GM19452 (cell line): ENCODE measurements around the gene SLC6A20.

Experiments
- ATAC-seq: cut with Tn5 transposase; IDR thresholded peaks from one replicate; pipeline ENCODE4 v1.9.1; 2021; ENCODE audit not compliant: unreplicated experiment

The SLC6A20 gene

DNA sequence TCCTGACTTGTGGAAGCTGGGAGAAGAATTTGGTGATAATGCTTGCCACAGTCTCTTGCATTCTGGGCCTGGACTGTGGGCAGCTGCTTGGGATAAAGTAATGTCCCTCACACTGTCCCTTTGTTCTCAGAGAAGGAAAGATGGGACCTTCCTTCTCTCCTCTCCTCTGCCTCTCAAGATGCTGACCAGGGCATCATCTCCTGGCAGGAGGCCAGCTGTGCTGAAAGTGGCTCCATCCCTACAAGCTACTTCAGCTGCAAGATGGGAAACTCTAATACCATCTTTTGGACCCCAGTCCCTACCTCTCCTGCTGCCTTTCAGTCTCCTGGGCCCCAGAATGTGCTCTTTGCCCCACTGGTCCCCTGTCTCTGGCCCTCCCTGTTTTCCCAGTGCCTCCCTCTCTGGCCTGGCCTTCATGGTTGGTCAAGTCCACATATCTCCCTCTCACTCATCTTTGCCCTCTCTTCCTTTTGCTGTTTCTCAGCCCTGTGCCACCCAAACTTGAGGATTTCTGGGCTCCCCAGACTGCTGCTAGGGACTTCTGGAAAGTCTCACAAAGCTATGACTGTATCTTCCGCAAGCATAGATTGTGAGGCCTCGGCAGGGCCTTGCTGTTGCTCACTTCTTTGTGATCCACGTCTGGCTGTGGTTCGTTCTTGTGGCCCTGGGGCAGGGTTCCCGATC lies 7.1 kb upstream of the SLC6A20 start:
- ATAC-seq: no peak

DNA sequence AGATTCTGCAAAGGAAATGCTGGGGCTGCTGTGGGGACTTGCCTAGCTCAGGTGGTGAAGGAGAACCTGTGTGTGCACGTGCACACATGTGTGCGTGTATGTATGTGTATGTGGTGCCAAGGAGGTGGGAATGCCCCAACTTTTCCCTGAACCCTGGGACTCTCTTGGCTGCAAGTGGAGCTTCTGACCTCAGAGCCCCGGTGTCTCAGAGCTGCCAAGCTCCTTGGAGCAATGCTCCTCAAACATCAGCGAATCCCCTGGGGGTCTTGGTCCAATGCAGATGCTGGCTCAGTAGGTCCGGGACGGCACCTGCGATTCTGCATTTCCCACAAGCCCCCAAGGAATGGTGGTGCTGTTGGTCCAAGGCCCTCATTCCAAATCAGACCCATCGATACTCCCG lies 5.8 kb upstream of the SLC6A20 start:
- no peak for ATAC-seq

DNA sequence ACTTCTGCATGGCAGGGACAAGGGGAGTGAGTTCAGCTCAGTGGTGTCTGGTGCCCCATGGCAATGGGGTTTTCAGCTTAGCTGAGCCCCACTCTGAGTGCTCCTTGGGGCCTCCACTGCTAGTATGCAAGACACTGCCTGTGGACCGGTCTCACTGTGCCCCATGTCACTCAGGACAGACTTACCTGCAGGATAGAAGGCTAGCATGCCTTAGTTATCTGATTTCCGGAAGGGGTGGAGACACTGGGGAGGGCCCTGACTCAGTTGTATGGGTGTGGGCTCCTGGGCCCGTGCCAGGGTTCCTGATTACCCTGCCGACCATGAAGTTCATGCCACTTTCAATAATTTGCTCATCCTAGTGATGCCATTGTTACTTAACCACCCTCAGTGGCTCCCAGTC lies 4.3 kb upstream of the SLC6A20 start:
- no peak for ATAC-seq

DNA sequence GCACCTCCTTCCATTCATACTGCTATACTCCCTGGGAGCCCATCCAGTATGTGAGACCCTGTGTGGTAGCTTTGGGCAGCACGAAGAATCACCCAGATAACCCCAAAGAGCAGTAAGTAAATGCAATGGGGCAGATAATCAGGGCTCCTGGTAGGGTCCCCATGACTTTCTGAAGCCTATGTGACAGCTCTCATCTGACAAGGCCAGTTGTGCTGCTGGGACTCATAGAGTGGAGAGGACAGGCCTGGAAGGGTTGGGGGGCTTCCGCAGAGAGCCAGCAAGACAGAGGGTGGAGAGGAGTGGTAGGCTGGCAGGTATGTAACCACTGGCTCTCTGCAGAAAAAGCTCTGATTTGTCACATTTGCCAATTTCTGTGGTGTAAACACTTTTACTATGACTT lies 3.2 kb upstream of the SLC6A20 start:
- ATAC-seq: no peak

DNA sequence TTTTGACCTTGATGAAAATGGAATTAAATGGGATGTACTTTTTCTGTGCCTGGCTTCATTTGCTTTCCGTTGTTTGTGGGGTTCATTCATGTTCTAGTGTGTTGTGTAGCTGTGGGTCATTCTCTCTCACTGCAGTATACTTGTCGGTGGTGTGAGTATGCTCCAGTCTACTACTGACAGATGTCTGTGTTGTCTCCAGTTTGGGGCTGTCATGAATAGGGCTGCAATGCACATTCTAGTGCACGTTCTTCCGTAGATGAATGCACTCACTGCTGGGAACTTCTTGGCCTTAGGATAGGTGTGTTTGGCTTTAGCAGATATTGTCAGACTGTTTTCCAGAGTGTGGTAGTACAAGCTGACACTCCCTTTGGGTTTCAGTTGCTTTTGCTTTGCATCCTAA lies 1.7 kb upstream of the SLC6A20 start:
- no peak for ATAC-seq

DNA sequence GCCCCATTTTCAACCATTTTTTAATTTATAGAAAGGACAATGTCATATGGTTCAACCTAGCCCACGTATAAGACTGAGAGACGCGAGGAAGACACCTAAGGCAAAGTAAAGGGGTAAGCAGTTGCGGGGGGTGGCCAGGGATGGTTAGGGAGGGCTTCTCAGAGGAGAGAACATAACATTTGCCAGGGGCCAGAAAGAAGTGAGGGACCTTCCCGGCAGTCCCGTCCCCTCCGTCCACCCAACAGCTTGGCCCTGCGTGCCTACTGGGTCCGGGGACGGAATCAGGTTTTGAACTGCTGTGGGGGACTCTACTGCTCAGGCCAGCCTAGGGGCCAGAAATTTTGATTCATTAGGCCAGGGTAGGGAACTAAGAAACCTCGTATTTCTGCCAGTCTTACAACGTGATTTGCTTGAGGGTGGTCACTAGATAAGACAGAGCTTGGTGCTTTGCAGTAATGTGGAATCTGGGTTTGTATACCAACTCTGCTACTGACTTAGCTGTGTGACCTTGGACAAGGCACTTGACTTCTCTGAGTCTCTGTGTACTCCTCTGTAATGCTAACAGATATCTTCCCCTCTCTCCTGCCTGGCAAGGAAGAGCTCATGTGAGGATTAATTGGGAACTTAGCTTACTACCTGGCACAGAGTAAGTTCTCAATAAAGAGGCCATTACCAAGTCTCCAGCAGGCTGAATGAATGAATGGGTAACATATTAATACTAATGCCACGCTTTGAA lies 734 bp upstream of the SLC6A20 start:
- no peak for ATAC-seq

DNA sequence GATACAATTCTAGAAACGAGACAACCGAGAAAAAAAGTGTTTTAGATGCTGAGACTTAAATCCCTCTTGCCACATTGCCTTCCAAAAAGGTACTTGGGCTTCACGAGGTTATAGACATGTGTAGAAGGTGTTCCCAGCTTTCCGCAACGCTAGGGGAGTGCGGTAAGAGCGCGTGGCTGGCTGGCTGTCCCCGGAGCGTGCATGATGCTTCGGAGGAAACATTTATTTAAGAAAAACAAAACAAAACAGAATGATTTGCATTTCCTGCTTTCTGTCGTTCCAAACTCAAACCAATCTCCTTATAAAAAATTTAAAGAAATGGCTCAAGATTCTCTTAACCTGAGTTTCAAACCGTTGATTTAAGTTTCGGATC lies 841 bp downstream of the SLC6A20 start:
- ATAC-seq: no peak

DNA sequence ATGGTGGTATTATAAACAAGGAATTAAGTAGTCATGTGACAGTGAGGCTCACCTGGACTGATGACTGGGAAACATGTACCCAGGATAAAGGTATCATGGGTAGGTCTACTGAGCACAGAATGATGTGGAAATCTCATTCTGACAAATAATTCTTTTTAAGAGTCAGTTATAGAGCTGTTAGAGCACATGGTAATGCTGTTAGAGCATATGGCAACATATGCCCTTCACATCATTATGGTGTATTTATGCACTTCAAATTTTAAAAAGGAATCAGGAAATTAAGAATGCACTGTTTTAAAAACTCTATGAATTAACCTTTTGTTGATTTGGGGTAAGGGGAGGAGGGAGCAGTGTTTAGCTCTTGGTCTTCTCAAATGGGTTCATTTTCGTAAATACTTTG lies 1.7 kb downstream of the SLC6A20 start:
- no peak for ATAC-seq

DNA sequence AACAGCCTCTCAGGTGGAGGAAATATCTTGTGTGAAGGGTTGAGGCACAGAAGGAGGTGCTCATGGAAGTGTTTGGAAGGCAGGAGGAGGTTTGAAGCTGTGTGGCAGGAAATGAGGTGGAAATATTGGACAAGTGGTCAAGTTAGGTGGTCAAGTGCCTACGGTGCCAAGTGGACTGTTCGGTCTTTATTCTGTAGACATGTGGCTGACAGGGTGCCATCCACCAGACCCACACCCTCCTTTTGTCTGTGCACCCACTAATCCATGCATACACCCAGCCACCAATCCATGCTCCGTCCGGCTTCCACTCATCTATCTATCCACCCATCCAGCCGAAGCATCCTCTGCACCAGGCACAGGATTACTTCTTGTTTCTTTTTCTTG lies 2.2 kb downstream of the SLC6A20 start:
- ATAC-seq: no peak

DNA sequence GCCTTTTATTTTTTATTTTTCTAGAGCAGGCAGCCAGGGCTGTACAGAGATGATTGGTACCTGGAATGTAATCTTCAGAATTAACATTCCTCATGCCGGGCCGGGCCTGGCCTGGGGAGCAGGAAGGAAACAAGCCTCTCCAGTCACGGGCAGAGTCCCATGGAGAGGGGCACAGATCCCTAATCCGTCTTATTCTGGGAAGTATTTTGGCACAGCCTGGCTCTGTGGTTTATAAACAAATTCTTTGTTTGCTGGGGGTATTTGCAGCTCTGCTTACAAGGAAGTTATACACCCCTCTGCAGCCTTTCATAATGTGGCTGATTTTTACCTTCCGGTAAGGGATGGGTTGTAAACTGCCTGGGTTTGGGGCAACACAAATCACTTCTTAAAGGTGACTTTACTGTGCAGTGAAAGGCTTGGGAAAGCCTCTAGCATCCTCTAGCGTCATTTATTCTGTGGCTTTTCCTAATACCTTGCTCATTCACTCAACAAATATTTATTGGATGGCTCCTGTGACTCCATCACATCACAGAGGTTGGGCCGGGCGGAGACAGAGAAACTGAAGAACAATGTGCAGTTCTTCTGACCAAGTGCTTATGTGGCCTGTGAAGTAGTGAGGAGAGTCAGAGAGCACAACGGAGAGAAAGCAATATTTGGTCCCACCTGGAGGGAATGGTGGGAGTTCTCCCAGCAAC lies 2.7 kb downstream of the SLC6A20 start:
- no peak for ATAC-seq

DNA sequence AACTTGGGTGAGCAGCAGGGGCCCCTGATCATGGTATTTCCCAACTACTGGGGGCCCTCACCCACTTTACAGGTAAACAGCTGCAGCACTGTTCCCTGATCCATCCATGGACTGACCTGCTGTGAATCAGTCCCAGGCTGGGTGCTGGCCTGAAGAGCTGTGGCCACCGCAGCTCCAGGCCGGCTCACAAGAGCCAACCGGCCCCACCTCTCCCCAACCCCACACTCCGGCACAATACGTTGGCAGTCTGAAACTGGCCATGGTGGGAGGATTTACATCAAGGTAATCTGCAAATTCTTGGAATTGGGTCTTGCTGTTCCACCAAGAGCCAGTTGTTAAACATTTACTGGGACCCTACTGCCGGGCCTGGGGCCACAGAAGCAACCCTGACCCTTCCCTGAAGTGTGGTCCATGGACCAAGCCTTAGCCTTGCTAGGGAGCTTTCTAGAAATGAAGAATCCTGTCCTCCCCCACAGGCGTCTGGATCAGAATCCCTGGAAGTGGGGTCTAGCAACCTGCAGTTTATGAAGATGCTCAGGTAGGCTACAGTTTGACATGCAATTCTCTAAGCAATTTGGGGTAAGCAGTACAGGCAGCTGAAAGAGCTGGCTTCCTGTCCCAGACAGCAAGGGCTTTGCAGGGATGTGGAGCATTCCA lies 3.7 kb downstream of the SLC6A20 start:
- ATAC-seq: no peak

DNA sequence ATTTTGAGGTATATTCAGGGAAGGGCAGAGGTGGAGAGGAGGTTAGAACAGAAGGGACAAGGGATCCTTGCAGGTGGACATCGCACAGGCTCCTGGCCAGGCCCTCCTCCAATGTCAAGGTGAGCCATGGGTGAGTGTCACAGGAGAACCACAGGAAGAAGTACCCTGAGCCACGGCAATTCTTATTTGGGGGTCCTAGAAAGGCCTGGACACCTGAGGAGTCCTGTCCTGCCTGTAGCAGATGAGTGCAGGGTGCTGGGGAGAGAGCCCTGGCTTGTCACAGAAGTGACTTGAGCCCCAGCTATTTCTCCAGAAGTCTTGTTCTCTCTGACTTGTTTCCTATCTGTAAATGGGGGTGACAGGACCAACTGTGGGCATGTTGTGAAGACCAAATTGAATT lies 4.3 kb downstream of the SLC6A20 start:
- no peak for ATAC-seq

DNA sequence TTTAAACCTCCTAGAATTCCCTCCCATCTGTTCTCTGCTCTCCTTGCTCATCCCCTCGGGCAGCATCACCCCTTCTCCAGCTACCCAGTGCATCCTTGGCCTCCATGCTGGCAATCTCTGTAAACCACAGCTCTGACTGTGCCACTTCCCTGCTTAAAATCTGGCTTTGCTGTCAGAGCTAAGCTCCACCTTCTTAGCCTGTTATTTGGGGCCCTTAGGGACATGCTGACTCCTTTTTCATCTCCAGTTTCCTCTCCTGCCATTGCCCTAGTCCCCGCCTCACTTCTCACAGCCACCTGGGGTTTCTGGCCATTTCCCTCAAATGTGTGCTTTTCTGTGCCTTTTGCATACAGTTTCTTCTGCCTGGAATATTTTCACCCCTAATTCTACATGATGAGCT lies 5.7 kb downstream of the SLC6A20 start:
- ATAC-seq: no peak

DNA sequence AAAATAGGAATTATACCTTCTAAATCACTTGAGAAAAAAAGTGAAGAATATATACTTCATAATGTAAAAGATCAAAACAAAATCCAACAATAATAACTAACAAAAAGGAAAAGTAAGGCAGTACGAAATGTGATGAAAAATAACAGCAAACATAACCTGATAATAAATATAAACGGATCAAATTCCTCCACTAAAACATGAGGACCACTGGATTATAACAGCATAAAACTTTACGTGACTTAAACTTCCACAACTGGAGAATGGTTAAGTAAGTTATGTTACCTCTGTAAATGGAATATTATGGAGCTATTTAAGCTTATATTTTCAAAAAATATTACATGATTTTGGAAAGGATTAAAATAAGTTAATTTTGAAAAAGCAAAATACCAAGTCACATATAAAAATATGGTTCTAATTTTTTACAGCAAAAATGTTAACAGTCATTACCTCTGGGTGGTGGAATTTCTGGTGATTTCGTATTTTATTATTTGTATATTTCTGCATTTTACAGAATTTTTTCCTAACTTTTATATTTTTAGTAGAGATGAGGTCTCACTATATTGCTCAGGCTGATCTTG lies 7.0 kb downstream of the SLC6A20 start:
- no peak for ATAC-seq

DNA sequence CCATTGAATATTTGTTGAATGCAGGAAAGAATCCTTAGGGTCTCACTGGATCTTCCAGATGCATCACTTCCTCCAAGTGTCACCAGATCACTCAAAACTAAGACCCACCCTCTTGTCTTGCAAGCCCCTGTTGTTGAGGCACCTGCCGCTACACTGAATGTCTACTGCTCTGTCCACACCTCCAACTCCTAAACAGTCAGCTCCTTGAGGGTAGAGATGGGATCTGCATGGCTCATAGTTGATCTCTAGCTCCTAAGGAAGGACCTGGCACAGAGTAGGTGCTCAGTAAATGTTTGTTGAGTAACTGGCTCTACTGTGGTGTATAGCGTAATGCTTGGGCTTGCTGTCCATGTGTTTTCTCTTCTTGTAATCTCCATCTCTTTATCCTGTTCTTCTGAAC lies 8.8 kb downstream of the SLC6A20 start:
- ATAC-seq: no peak

DNA sequence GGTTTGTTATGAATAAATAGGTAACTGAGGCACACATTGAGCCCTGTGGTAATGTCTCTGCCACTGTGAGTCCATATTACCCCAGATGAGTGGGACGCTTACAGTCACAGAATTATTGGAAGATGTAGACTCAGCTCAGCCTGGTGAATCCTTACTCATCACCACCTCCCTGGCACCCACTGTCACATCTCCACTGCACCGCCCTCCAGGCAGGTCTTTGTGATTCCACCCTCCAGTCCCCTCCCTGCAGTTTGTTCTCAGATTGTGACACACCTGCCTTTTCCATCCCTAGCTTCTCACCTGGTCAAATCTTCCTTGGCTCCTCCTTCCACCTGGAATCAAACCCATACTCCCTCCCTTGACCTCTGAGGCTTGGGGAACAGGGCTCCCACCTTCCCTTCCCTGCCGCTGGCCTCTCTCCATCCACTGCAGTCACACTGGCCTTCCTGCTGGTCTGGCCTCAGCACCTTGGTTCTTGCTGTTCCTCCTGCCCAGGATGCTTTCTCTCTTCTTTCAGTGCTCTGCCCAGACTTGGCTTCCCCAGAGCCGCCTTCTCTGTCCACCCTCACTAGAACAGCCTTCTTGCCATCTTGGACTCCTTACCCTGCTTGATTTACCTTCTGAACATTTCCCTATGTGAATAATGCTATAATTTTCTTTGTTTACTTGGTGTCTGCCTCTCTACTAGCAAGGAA lies 9.4 kb downstream of the SLC6A20 start:
- no peak for ATAC-seq

DNA sequence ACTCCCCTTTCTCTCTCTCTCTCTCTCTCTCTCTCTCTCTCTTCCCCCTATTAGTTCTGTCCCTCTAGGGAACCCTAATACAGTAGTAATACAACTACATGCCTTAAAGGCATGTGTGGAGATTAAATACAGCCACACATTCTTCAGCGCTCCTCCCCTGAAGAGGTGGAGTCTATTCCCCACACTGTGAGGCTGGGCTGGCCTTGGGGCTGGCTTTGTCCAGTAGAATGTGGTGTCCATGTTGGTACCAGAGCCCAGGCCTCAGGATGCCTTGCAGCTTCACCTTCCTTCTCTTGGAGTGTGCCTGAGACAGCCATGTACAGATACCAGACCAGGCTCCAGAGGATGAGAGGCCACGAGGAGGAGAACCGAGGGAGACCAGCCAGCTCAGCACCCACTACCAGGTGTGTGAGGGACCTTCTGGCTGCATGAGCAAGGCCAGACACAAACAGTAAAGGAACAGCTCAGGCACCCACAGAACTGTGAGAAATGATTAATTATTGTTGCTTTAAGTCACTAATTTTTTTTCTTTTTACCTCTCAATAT lies 10.7 kb downstream of the SLC6A20 start:
- no peak for ATAC-seq

DNA sequence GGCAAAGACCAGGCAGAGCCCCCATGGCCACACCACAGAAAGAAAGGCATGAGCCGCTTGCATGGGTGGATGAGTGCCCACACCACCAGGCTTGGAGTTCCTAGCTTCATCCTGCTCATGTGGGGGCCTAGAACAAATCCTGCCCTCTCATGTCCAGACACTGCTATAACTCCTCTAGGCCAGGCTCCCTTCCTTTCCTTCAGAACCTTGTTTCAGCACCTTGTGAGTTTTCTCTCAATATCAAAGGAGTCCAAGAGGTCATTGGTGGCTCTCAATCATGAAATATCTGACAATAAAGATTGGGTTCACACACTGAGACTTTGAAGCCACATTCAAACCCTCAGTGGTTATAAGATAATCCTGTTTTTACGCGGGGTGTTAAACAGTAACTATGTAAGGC lies 12.7 kb downstream of the SLC6A20 start:
- ATAC-seq: no peak

DNA sequence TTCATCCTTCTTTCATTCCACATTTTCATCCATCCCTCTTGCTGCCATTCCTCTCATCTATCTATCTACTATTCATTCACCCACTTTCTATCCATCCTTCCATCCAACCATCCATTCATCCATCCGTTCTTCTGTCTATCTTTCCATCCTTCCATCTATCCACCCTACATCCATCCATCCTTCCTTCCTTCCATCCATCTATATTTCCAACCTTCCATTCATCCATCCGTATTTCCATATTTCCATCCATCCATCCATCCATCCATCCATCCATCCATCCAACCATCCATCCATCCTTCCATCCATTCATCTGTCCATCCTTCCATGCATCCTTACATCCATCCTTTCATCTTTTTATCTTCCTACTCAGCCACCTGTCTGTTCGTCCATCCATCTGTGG lies 14.0 kb downstream of the SLC6A20 start:
- no peak for ATAC-seq

DNA sequence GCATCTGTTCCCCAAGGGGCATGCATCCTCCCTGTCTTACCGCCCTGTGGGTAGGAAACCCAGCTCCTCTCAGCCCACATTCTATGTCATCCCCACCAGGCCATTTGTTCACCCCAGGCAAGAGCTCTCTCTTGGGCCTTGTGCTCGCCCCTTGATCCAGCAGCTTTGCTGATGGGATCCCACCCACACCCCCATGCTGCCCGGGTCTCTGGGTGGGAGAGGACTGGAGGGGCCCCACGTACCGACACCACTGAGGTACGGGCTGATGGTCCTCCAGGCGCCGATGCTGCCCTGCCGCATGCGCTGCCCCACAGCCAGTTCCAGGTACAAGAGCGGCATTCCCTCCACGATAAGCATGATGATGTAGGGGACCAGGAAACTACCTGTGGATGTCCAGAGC lies 14.5 kb downstream of the SLC6A20 start:
- no peak for ATAC-seq

DNA sequence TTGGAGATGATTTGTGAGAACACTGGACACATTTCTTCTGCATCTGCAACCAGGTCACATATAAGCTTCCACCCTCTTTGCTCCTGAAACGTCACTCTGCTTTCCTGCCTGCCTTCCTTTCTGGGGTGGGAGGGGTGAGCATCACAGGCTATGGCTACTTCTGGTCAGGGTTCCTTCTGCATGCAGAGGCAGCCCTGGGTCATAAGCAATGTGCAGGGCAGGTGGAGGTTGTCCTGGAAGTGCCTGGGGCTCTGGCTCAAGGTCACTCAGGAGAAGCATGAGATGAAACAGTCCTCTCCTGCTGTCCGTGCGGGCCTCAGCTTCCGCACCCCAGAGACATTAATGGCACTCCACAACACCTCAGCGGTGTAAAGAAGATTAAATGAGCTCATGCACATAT lies 15.1 kb downstream of the SLC6A20 start:
- ATAC-seq: no peak
